Neural cell (in vitro differentiated cells): ENCODE data around the gene RNF25.

Source experiments
- CTCF ChIP-seq: fragments of 450-650 bp; IDR thresholded peaks from 2 replicates; pipeline ENCODE4 v1.5.1; 2014; ENCODE audit warnings: antibody characterized with exemption, mild to moderate bottlenecking, moderate library complexity; ENCODE audit not compliant: poor library complexity, severe bottlenecking
- EZH2 ChIP-seq: fragments of 200-600, 300-800 bp; shearing (Covaris generic), sonication (generic); IDR thresholded peaks from 2 replicates; pipeline ENCODE4 v1.6.1; 2014; ENCODE audit warnings: antibody characterized with exemption, low read length, borderline replicate concordance, mild to moderate bottlenecking; ENCODE audit not compliant: insufficient read depth, poor library complexity, severe bottlenecking
- POLR2AphosphoS5 ChIP-seq: IDR thresholded peaks from 2 replicates; pipeline ENCODE4 v1.6.1; 2012
- SMC3 ChIP-seq: fragments of 450-650 bp; conservative IDR thresholded peaks from 2 replicates; pipeline ENCODE4 v1.6.1; 2014; ENCODE audit warnings: antibody characterized with exemption, mild to moderate bottlenecking, moderate library complexity; ENCODE audit not compliant: poor library complexity
- TAF1 ChIP-seq: IDR thresholded peaks from 2 replicates; pipeline ENCODE4 v1.6.1; 2012; ENCODE audit warnings: low read depth
- TF ChIP-seq, protein P1 (sequence below): IDR thresholded peaks from 2 replicates; pipeline ENCODE4 v1.6.1; 2012; ENCODE audit warnings: borderline replicate concordance

GRCh38 chr2:218703341-218703740 is 31.5 kb upstream of the RNF25 start:
- no peak for TF ChIP-seq CTCF
- TF ChIP-seq, protein P1, sequence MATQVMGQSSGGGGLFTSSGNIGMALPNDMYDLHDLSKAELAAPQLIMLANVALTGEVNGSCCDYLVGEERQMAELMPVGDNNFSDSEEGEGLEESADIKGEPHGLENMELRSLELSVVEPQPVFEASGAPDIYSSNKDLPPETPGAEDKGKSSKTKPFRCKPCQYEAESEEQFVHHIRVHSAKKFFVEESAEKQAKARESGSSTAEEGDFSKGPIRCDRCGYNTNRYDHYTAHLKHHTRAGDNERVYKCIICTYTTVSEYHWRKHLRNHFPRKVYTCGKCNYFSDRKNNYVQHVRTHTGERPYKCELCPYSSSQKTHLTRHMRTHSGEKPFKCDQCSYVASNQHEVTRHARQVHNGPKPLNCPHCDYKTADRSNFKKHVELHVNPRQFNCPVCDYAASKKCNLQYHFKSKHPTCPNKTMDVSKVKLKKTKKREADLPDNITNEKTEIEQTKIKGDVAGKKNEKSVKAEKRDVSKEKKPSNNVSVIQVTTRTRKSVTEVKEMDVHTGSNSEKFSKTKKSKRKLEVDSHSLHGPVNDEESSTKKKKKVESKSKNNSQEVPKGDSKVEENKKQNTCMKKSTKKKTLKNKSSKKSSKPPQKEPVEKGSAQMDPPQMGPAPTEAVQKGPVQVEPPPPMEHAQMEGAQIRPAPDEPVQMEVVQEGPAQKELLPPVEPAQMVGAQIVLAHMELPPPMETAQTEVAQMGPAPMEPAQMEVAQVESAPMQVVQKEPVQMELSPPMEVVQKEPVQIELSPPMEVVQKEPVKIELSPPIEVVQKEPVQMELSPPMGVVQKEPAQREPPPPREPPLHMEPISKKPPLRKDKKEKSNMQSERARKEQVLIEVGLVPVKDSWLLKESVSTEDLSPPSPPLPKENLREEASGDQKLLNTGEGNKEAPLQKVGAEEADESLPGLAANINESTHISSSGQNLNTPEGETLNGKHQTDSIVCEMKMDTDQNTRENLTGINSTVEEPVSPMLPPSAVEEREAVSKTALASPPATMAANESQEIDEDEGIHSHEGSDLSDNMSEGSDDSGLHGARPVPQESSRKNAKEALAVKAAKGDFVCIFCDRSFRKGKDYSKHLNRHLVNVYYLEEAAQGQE = no peak
- TF ChIP-seq TAF1 = no peak
- no peak for TF ChIP-seq POLR2AphosphoS5
- TF ChIP-seq EZH2 = no peak
- TF ChIP-seq SMC3 = no peak
